Kidney (tissue), 14 donors: ENCODE measurements around the gene TMEM125. TPM values are rescaled to one million over a fixed set of nuclear protein-coding genes. Genes with fewer than 3 reads are reported as not detected.
A peak's percentile ranks its signal among the peaks of the same experiment; 100 is the strongest.

Experiments used
- DNase-seq, 5 donors: peaks; one replicate each; pipeline ENCODE4 v3.0.0-alpha.2; 2013 to 2020
- FAIRE-seq: peaks from 2 replicates; lab custom pipeline; 2012; peaks lifted over from hg19 to GRCh38; lab: Jason Lieb, UNC
- H3K27ac ChIP-seq, 2 donors: one replicate each; pipeline ENCODE4 v1.7.0; 2013; ENCODE audit warnings: low read depth in 2 of 2, low read length in 2 of 2, inconsistent platforms in 1 of 2
- H3K27me3 ChIP-seq: one replicate; pipeline ENCODE4 v1.7.1; 2013; ENCODE audit warnings: low read length, inconsistent platforms; ENCODE audit not compliant: control insufficient read depth, insufficient read depth
- H3K36me3 ChIP-seq, 3 donors: one replicate each; pipeline versions ENCODE4 v1.7.0 to v1.7.1; 2013; ENCODE audit warnings: low read length in 3 of 3, control low read depth in 1 of 3, inconsistent platforms in 1 of 3; ENCODE audit not compliant: insufficient read depth in 3 of 3, control insufficient read depth in 2 of 3
- H3K4me1 ChIP-seq, 3 donors: one replicate each; pipeline versions ENCODE4 v1.7.0 to v1.7.1; 2013; ENCODE audit warnings: low read length in 3 of 3, inconsistent platforms in 1 of 3, low read depth in 1 of 3; ENCODE audit not compliant: control insufficient read depth in 2 of 3, insufficient read depth in 2 of 3
- H3K4me3 ChIP-seq, 3 donors: one replicate each; pipeline versions ENCODE4 v1.7.0 to v1.8.1; 2013; ENCODE audit warnings: low read length in 3 of 3, control low read depth in 1 of 3, inconsistent platforms in 1 of 3
- H3K9ac ChIP-seq, 3 donors: one replicate each; pipeline versions ENCODE4 v1.7.0 to v1.7.1; 2013; ENCODE audit warnings: low read length in 3 of 3, control low read depth in 1 of 3, inconsistent platforms in 1 of 3
- H3K9me3 ChIP-seq, 3 donors: one replicate each; pipeline versions ENCODE4 v1.7.0 to v1.7.1; 2013; ENCODE audit warnings: low read length in 3 of 3, control low read depth in 1 of 3, inconsistent platforms in 1 of 3; ENCODE audit not compliant: control insufficient read depth in 2 of 3, insufficient read depth in 1 of 3
- intact Hi-C: fragments of 100-400 bp; cut with DNase I; formaldehyde crosslinking; loops from one replicate; pipeline ENCODE4 v1.11.1; 2022
- polyA plus RNA-seq: library from polyadenylated mRNA; stranded (reverse); fragments of 350-450 nt; fragmentation: Illumina TruSeq; extraction: RNeasy Lipid Tissue Mini Kit (QIAGEN cat#74804); gene quantifications from one replicate; pipeline ENCODE4 v1.2.3, GENCODE V29; 2014; ENCODE audit warnings: low read depth, low replicate concordance; ENCODE audit not compliant: insufficient read depth
- total RNA-seq: library from RNA; stranded (reverse); fragmentation: NEBNext Ultra II Directional; extraction: Animal tissue kit (Norgen Biotek cat#: 25700); gene quantifications from one replicate; pipeline ENCODE4 v1.2.1, GENCODE V29; 2021
- TF ChIP-seq, protein P1 (sequence below): IDR thresholded peaks from 3 replicates; pipeline ENCODE4 v1.5.1; 2012; ENCODE audit warnings: mild to moderate bottlenecking, moderate library complexity, borderline replicate concordance; ENCODE audit not compliant: insufficient read depth; ENCODE audit errors: extremely low read depth
- donor health status: control.
- donor health status: control.
- donor health status: control.
- donor health status: control.
- donor health status: control.
- donor health status: DM: yes; HTN: yes; CAD: no.
- donor health status: Normal renal cell carcinoma (clear cell type).

TMEM125 gene
- total and polyA plus RNA-seq, 2 donors from 2014 or later: 17.5 to 22.0 TPM

DNA sequence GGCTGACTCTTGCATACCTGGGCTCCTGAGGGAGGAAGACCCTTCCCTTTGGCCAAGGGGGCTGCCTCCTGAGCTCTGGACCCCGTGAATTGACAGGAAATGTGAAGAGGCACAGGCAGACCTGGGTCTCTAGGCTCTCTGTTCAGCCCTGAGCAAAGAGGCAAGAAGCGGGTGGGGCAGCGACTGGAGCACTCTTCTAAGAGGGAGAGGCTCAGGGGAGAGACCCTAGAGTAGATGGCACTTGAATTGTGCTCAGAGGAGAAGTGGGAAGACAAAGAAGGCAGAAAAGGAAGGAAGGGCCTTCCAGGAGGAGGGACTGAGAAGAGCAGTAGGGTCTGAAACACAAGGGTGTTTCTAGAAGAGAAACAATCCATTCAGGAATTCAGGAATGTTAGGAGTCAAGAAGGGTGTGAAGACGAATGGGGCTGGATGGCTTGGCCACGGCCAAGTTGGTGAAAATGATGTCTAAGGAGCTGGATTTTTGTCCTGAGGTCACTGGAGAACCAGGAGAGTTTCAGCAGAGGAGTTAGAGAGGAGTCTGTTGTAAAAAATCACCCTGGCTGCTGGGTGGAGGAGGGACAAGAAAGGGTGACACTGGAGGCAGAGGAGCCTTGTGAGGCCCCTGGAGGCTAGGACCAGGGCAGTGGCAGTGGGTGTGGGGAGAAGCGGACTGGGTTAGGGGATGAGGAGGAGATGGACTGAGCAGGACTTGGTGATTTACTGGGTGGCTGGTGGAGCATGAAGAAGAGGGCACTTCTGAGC, 36.3 kb downstream of the TMEM125 start:
- no peak for FAIRE-seq
- Histone ChIP-seq H3K36me3 (peaks cover 0 to 3% (median 0%) of the 10 kb centered on the region in 3 donors), H3K4me1 (peaks cover 0 to 12% (median 4%) of the 10 kb centered on the region in 3 donors)

GRCh38 chr1:43306688-43307457, 37.1 kb downstream of the TMEM125 start:
- Histone ChIP-seq H3K36me3 (peaks cover 0 to 3% (median 0%) of the 10 kb centered on the region in 3 donors), H3K27ac (no peak overlapping the region), H3K4me3 (no peak overlapping the region), H3K4me1 (peaks cover 0 to 12% (median 4%) of the 10 kb centered on the region in 3 donors), H3K27me3 (no peaks in the 10 kb centered on the region), H3K9ac (no peak overlapping the region), H3K9me3 (no peaks in the 10 kb centered on the region)
- DNase-seq (peak in 1 of 5 donors; percentile 65), FAIRE-seq (no peak)
- intact Hi-C loops: no loop called here
- TF ChIP-seq, protein P1, sequence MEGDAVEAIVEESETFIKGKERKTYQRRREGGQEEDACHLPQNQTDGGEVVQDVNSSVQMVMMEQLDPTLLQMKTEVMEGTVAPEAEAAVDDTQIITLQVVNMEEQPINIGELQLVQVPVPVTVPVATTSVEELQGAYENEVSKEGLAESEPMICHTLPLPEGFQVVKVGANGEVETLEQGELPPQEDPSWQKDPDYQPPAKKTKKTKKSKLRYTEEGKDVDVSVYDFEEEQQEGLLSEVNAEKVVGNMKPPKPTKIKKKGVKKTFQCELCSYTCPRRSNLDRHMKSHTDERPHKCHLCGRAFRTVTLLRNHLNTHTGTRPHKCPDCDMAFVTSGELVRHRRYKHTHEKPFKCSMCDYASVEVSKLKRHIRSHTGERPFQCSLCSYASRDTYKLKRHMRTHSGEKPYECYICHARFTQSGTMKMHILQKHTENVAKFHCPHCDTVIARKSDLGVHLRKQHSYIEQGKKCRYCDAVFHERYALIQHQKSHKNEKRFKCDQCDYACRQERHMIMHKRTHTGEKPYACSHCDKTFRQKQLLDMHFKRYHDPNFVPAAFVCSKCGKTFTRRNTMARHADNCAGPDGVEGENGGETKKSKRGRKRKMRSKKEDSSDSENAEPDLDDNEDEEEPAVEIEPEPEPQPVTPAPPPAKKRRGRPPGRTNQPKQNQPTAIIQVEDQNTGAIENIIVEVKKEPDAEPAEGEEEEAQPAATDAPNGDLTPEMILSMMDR: no peak

More for the DNA sequence above, 36.3 kb downstream of the TMEM125 start:
- H3K9me3 ChIP-seq: no peaks in the 10 kb centered on the region
- no peak overlapping the region for H3K4me3 ChIP-seq
- intact Hi-C loops: no loop called here
- H3K27me3 ChIP-seq: no peaks in the 10 kb centered on the region
- TF ChIP-seq, protein P1: no peak
- peak in 1 of 5 donors; percentile 22 for DNase-seq
- H3K9ac ChIP-seq: no peak overlapping the region
- H3K27ac ChIP-seq: no peak overlapping the region

DNA sequence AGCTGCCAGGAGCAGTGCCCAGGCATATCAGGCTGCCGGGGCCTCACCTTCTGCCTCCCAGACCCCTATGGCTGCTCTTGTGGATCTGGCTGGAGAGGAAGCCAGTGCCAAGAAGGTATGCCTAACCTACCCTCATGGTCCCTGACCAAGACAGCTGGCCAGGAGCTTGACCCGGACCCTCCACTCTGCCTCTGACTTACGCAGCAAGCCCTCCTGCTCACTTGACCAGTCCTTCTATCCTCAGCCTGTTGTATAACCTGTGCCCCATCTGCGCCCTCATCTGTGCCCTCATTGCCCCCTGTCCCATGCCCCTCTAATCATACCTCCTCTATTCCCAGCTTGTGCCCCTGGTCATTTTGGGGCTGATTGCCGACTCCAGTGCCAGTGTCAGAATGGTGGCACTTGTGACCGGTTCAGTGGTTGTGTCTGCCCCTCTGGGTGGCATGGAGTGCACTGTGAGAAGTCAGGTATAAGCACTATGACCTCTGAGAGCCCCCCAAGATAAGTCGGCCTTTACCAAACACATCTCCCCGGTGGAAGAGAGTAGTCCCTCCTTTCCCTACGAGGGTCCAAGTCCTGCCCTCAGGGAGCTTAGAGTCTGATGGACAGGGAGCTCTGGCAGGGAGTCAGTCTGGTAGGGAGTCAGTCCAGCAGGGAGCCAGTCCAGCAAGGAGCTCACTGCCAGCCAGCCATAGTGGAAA, 37.8 kb downstream of the TMEM125 start:
- H3K9me3 ChIP-seq: no peaks in the 10 kb centered on the region
- no peak overlapping the region for H3K9ac ChIP-seq
- no peak overlapping the region for H3K27ac ChIP-seq
- H3K4me1 ChIP-seq: peaks cover 0 to 9% (median 4%) of the 10 kb centered on the region in 3 donors
- no peak for FAIRE-seq
- peaks cover 0 to 3% (median 0%) of the 10 kb centered on the region in 3 donors for H3K36me3 ChIP-seq
- no peak overlapping the region for H3K4me3 ChIP-seq
- intact Hi-C loops: no loop called here
- TF ChIP-seq, protein P1: no peak
- H3K27me3 ChIP-seq: no peaks in the 10 kb centered on the region
- peak in 1 of 5 donors; percentile 26 for DNase-seq
